ENCODE results near the gene WDR41.

The WDR41 gene

DNA sequence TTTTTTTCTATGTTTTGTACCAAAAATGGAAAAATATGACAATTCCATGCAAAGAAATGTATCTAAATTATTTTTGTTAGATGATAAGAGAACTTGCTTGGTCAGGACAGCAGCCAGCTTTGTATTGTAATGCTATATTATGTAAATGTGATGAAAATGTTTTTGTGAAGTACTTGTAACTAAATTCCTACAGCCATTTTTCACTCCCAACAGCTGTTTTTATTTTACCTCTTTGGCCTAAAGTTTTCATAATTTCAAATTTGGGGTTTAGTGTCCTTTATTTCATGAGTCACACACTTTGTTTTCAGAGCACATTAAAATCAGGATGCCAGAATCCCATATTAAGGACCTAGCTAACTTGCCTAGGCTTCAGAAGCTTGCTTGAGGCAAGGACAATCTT lies 64.1 kb downstream of the WDR41 start:
- H3K27ac ChIP-seq (replicated peaks; ENCODE audit: low read length), result no peak overlapping the region
- H2AFZ ChIP-seq (ENCODE audit: low read length), result no peak overlapping the region
- no peak for DNase-seq (ENCODE audit: low spot score)
- H2BK15ac ChIP-seq (ENCODE audit: low read length), result no peak overlapping the region
- no peak overlapping the region for H3K14ac ChIP-seq (ENCODE audit: low read length)
- no peak overlapping the region for H2BK5ac ChIP-seq (ENCODE audit: low read length)
- H3K18ac ChIP-seq (ENCODE audit: low read length), result no peak overlapping the region
- H3K9me3 ChIP-seq (replicated peaks in 1 of 2; ENCODE audit: control insufficient read depth in 2 of 2, insufficient read depth in 1 of 2, low read depth in 1 of 2, low read length in 2 of 2), result no peaks in the 10 kb centered on the region
- H3K36me3 ChIP-seq (replicated peaks in 1 of 2; ENCODE audit: control insufficient read depth in 2 of 2, insufficient read depth in 2 of 2, low read length in 2 of 2), result peaks cover 2 to 35% of the 10 kb centered on the region in 2 donors
- H3K4ac ChIP-seq (ENCODE audit: low read length), result no peak overlapping the region
- no peak overlapping the region for H2AK5ac ChIP-seq (ENCODE audit: low read depth, low read length)
- no peak overlapping the region for H3K9ac ChIP-seq (ENCODE audit: low read depth, low read length, poor library complexity)
- no peak overlapping the region for H2BK120ac ChIP-seq (ENCODE audit: low read depth, low read length)
- H3K4me1 ChIP-seq (ENCODE audit: control insufficient read depth in 2 of 2, insufficient read depth in 1 of 2, low read depth in 1 of 2, low read length in 2 of 2), result peaks cover 0 to 10% of the 10 kb centered on the region in 2 donors
- H4K8ac ChIP-seq (ENCODE audit: low read depth, low read length), result no peak overlapping the region
- no peaks in the 10 kb centered on the region for H3K79me1 ChIP-seq (ENCODE audit: low read depth, low read length)
- H2BK12ac ChIP-seq (ENCODE audit: low read length), result no peak overlapping the region
- no peaks in the 10 kb centered on the region for H3K27me3 ChIP-seq (ENCODE audit: control insufficient read depth in 3 of 3, insufficient read depth in 3 of 3, low read depth in 1 of 3, low read length in 3 of 3)
- no peak overlapping the region for H3K23ac ChIP-seq (ENCODE audit: low read depth, low read length, poor library complexity)
- H3K4me3 ChIP-seq (ENCODE audit: low read length in 2 of 2), result no peak overlapping the region
- no peak overlapping the region for H3K4me2 ChIP-seq (ENCODE audit: insufficient read depth, low read length, poor library complexity, severe bottlenecking)
- no peak overlapping the region for H4K91ac ChIP-seq (ENCODE audit: low read depth, low read length, poor library complexity)

DNA sequence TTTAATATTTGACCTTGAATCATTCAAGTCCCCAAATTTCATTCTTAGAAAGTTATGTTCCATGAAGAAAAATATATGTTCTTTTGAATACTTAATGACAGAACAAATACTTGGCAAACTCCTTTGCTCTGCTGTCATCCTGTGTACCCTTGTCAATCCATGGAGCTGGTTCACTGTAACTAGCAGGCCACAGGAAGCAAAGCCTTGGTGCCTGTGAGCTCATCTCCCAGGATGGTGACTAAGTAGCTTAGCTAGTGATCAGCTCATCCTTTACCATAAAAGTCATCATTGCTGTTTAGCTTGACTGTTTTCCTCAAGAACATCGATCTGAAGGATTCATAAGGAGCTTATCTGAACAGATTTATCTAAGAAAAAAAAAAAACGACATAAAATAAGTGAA lies 65.4 kb downstream of the WDR41 start:
- H3K4me2 ChIP-seq (ENCODE audit: insufficient read depth, low read length, poor library complexity, severe bottlenecking), result no peak overlapping the region
- no peak overlapping the region for H3K23ac ChIP-seq (ENCODE audit: low read depth, low read length, poor library complexity)
- no peak overlapping the region for H3K14ac ChIP-seq (ENCODE audit: low read length)
- H4K91ac ChIP-seq (ENCODE audit: low read depth, low read length, poor library complexity), result no peak overlapping the region
- no peak overlapping the region for H3K27ac ChIP-seq (replicated peaks; ENCODE audit: low read length)
- H4K8ac ChIP-seq (ENCODE audit: low read depth, low read length), result no peak overlapping the region
- H2BK120ac ChIP-seq (ENCODE audit: low read depth, low read length), result no peak overlapping the region
- no peaks in the 10 kb centered on the region for H3K9me3 ChIP-seq (replicated peaks in 1 of 2; ENCODE audit: control insufficient read depth in 2 of 2, insufficient read depth in 1 of 2, low read depth in 1 of 2, low read length in 2 of 2)
- H2BK15ac ChIP-seq (ENCODE audit: low read length), result no peak overlapping the region
- no peak overlapping the region for H3K18ac ChIP-seq (ENCODE audit: low read length)
- peaks cover 0 to 21% of the 10 kb centered on the region in 2 donors for H3K36me3 ChIP-seq (replicated peaks in 1 of 2; ENCODE audit: control insufficient read depth in 2 of 2, insufficient read depth in 2 of 2, low read length in 2 of 2)
- peaks cover 0 to 10% of the 10 kb centered on the region in 2 donors for H3K4me1 ChIP-seq (ENCODE audit: control insufficient read depth in 2 of 2, insufficient read depth in 1 of 2, low read depth in 1 of 2, low read length in 2 of 2)
- no peak overlapping the region for H3K4ac ChIP-seq (ENCODE audit: low read length)
- no peak overlapping the region for H2AK5ac ChIP-seq (ENCODE audit: low read depth, low read length)
- no peak overlapping the region for H2AFZ ChIP-seq (ENCODE audit: low read length)
- H3K27me3 ChIP-seq (ENCODE audit: control insufficient read depth in 3 of 3, insufficient read depth in 3 of 3, low read depth in 1 of 3, low read length in 3 of 3), result no peaks in the 10 kb centered on the region
- DNase-seq (ENCODE audit: low spot score), result no peak
- H3K9ac ChIP-seq (ENCODE audit: low read depth, low read length, poor library complexity), result no peak overlapping the region
- WGBS, 2 donors (ENCODE audit: extremely low coverage in 2 of 2, insufficient read length in 2 of 2, insufficient replicate concordance in 1 of 2), result no CpG with 5 or more reads among the region's 2 CpGs
- H2BK5ac ChIP-seq (ENCODE audit: low read length), result no peak overlapping the region
- H3K4me3 ChIP-seq (ENCODE audit: low read length in 2 of 2), result no peak overlapping the region
- no peak overlapping the region for H2BK12ac ChIP-seq (ENCODE audit: low read length)
- H3K79me1 ChIP-seq (ENCODE audit: low read depth, low read length), result no peaks in the 10 kb centered on the region

- no peak overlapping the region for H4K91ac ChIP-seq (ENCODE audit: low read depth, low read length, poor library complexity)
- no peaks in the 10 kb centered on the region for H3K79me1 ChIP-seq (ENCODE audit: low read depth, low read length)
- H3K4ac ChIP-seq (ENCODE audit: low read length), result no peak overlapping the region
- H2BK5ac ChIP-seq (ENCODE audit: low read length), result no peak overlapping the region
- no peak overlapping the region for H2BK15ac ChIP-seq (ENCODE audit: low read length)
- H3K27ac ChIP-seq (replicated peaks; ENCODE audit: low read length), result no peak overlapping the region
- H3K27me3 ChIP-seq (ENCODE audit: control insufficient read depth in 3 of 3, insufficient read depth in 3 of 3, low read depth in 1 of 3, low read length in 3 of 3), result no peaks in the 10 kb centered on the region
- H2BK12ac ChIP-seq (ENCODE audit: low read length), result no peak overlapping the region
- peaks cover 0 to 17% of the 10 kb centered on the region in 2 donors for H3K36me3 ChIP-seq (replicated peaks in 1 of 2; ENCODE audit: control insufficient read depth in 2 of 2, insufficient read depth in 2 of 2, low read length in 2 of 2)
- DNase-seq (ENCODE audit: low spot score), result no peak
- H3K9ac ChIP-seq (ENCODE audit: low read depth, low read length, poor library complexity), result no peak overlapping the region
- no peak overlapping the region for H3K4me3 ChIP-seq (ENCODE audit: low read length in 2 of 2)
- no peak overlapping the region for H2AFZ ChIP-seq (ENCODE audit: low read length)
- H2BK120ac ChIP-seq (ENCODE audit: low read depth, low read length), result no peak overlapping the region
- no peak overlapping the region for H3K18ac ChIP-seq (ENCODE audit: low read length)
- no peaks in the 10 kb centered on the region for H3K9me3 ChIP-seq (replicated peaks in 1 of 2; ENCODE audit: control insufficient read depth in 2 of 2, insufficient read depth in 1 of 2, low read depth in 1 of 2, low read length in 2 of 2)
- H3K14ac ChIP-seq (ENCODE audit: low read length), result no peak overlapping the region
- no peak overlapping the region for H2AK5ac ChIP-seq (ENCODE audit: low read depth, low read length)
- no peak overlapping the region for H3K23ac ChIP-seq (ENCODE audit: low read depth, low read length, poor library complexity)
- H4K8ac ChIP-seq (ENCODE audit: low read depth, low read length), result no peak overlapping the region
- WGBS, 2 donors (ENCODE audit: extremely low coverage in 2 of 2, insufficient read length in 2 of 2, insufficient replicate concordance in 1 of 2), result no CpG with 5 or more reads among the region's 8 CpGs
- peaks cover 0 to 10% of the 10 kb centered on the region in 2 donors for H3K4me1 ChIP-seq (ENCODE audit: control insufficient read depth in 2 of 2, insufficient read depth in 1 of 2, low read depth in 1 of 2, low read length in 2 of 2)
- H3K4me2 ChIP-seq (ENCODE audit: insufficient read depth, low read length, poor library complexity, severe bottlenecking), result no peak overlapping the region
Measured at GRCh38 chr5:77425998-77426659, 66.0 kb downstream of the WDR41 start.

GRCh38 chr5:77425420-77425819 lies 66.7 kb downstream of the WDR41 start:
- Histone ChIP-seq H3K4me1 (ENCODE audit: control insufficient read depth in 2 of 2, insufficient read depth in 1 of 2, low read depth in 1 of 2, low read length in 2 of 2) (peaks cover 0 to 10% of the 10 kb centered on the region in 2 donors), H3K4me2 (ENCODE audit: insufficient read depth, low read length, poor library complexity, severe bottlenecking) (no peak overlapping the region), H2BK120ac (ENCODE audit: low read depth, low read length) (no peak overlapping the region), H2BK5ac (ENCODE audit: low read length) (no peak overlapping the region), H2BK15ac (ENCODE audit: low read length) (no peak overlapping the region), H2AFZ (ENCODE audit: low read length) (no peak overlapping the region), H4K8ac (ENCODE audit: low read depth, low read length) (no peak overlapping the region), H3K27ac (replicated peaks; ENCODE audit: low read length) (no peak overlapping the region), H3K9ac (ENCODE audit: low read depth, low read length, poor library complexity) (no peak overlapping the region), H3K36me3 (replicated peaks in 1 of 2; ENCODE audit: control insufficient read depth in 2 of 2, insufficient read depth in 2 of 2, low read length in 2 of 2) (peaks cover 0 to 12% of the 10 kb centered on the region in 2 donors), H3K23ac (ENCODE audit: low read depth, low read length, poor library complexity) (no peak overlapping the region), H3K27me3 (ENCODE audit: control insufficient read depth in 3 of 3, insufficient read depth in 3 of 3, low read depth in 1 of 3, low read length in 3 of 3) (no peaks in the 10 kb centered on the region), H3K79me1 (ENCODE audit: low read depth, low read length) (no peaks in the 10 kb centered on the region), H3K14ac (ENCODE audit: low read length) (no peak overlapping the region), H3K4ac (ENCODE audit: low read length) (no peak overlapping the region), H2BK12ac (ENCODE audit: low read length) (no peak overlapping the region), H2AK5ac (ENCODE audit: low read depth, low read length) (no peak overlapping the region), H3K9me3 (replicated peaks in 1 of 2; ENCODE audit: control insufficient read depth in 2 of 2, insufficient read depth in 1 of 2, low read depth in 1 of 2, low read length in 2 of 2) (no peaks in the 10 kb centered on the region), H3K18ac (ENCODE audit: low read length) (no peak overlapping the region), H3K4me3 (ENCODE audit: low read length in 2 of 2) (no peak overlapping the region), H4K91ac (ENCODE audit: low read depth, low read length, poor library complexity) (no peak overlapping the region)
- no CpG with 5 or more reads among the region's 5 CpGs for WGBS, 2 donors (ENCODE audit: extremely low coverage in 2 of 2, insufficient read length in 2 of 2, insufficient replicate concordance in 1 of 2)
- no peak for DNase-seq (ENCODE audit: low spot score)
